Activated T-helper 2 cell treated with anti-CD3 and anti-CD28 coated beads, Interferon-gamma antibody, Interleukin-2, Interleukin-4, amounts not matched to agents 10 μg/mL and 5 μg/mL and 100 μg/mL, durations not matched to agents 14 hours and 24 hours and 36 hours (primary cell): ENCODE measurements around the gene PLA2G2C. TPM values are rescaled to one million over a fixed set of nuclear protein-coding genes. Genes with fewer than 3 reads are reported as not detected.

Experiments
- DNase-seq: peaks from one replicate; pipeline ENCODE4 v3.0.0; 2021; ENCODE audit warnings: low spot score
- H3K27ac Mint-ChIP-seq: one replicate; pipeline ENCODE4 v1.8.0; 2021; ENCODE audit warnings: mixed read lengths
- H3K27me3 Mint-ChIP-seq: one replicate; pipeline ENCODE4 v1.8.0; 2021; ENCODE audit warnings: low read depth, mixed read lengths
- H3K36me3 Mint-ChIP-seq: one replicate; pipeline ENCODE4 v1.8.0; 2021; ENCODE audit warnings: low read depth, mixed read lengths
- H3K4me1 Mint-ChIP-seq: one replicate; pipeline ENCODE4 v1.8.0; 2021; ENCODE audit warnings: low read depth, mixed read lengths
- H3K4me3 Mint-ChIP-seq: one replicate; pipeline ENCODE4 v1.8.0; 2021; ENCODE audit warnings: low read depth, mild to moderate bottlenecking, moderate library complexity, mixed read lengths
- H3K9me3 Mint-ChIP-seq: one replicate; pipeline ENCODE4 v1.8.0; 2021; ENCODE audit warnings: mixed read lengths
- intact Hi-C: fragments of 100-400 bp; cut with micrococcal nuclease; formaldehyde crosslinking; loops from one replicate; pipeline ENCODE4 v1.15.1; 2023
- total RNA-seq: library from RNA; stranded (reverse); gene quantifications from 2 replicates; pipeline ENCODE4 v1.2.3, GENCODE V29; 2022

PLA2G2C gene
- total RNA-seq, 1 donor from 2014 or later, result 0.30 TPM

GRCh38 chr1:20198918-20199317 is 12.6 kb upstream of the PLA2G2C start:
- Mint-ChIP-seq H3K4me1 (no peaks in the 10 kb centered on the region), H3K4me3 (no peak overlapping the region), H3K27ac (no peak overlapping the region), H3K9me3 (no peaks in the 10 kb centered on the region), H3K27me3 (peaks cover 41% of the 10 kb centered on the region), H3K36me3 (no peaks in the 10 kb centered on the region)
- DNase-seq, result no peak
- intact Hi-C loops, result no loop called here

GRCh38 chr1:20198296-20198695 is 12.0 kb upstream of the PLA2G2C start:
- DNase-seq, result no peak
- Mint-ChIP-seq H3K27ac (no peak overlapping the region), H3K27me3 (peaks cover 38% of the 10 kb centered on the region), H3K4me1 (no peaks in the 10 kb centered on the region), H3K36me3 (no peaks in the 10 kb centered on the region), H3K9me3 (no peaks in the 10 kb centered on the region), H3K4me3 (no peak overlapping the region)
- intact Hi-C loops, result no loop called here

GRCh38 chr1:20197329-20197791 is 11.0 kb upstream of the PLA2G2C start:
- H3K9me3 Mint-ChIP-seq, result no peaks in the 10 kb centered on the region
- H3K27me3 Mint-ChIP-seq, result peaks cover 43% of the 10 kb centered on the region
- intact Hi-C loops, result loop anchor here (2.0 kb wide), 1 partner anchor 223 kb away; no protein-coding TSS in a partner anchor

GRCh38 chr1:20195462-20195780 is 9.1 kb upstream of the PLA2G2C start:
- Mint-ChIP-seq H3K27me3 (peaks cover 47% of the 10 kb centered on the region), H3K36me3 (no peaks in the 10 kb centered on the region), H3K9me3 (no peaks in the 10 kb centered on the region), H3K4me1 (no peaks in the 10 kb centered on the region), H3K4me3 (no peak overlapping the region), H3K27ac (no peak overlapping the region)
- intact Hi-C loops, result loop anchor here (1.0 kb wide), 2 partner anchors 30 to 277 kb away; no protein-coding TSS in a partner anchor
- DNase-seq, result no peak

More at GRCh38 chr1:20197329-20197791, 11.0 kb upstream of the PLA2G2C start:
- Mint-ChIP-seq H3K27ac (no peak overlapping the region), H3K36me3 (no peaks in the 10 kb centered on the region), H3K4me3 (no peak overlapping the region), H3K4me1 (no peaks in the 10 kb centered on the region)
- DNase-seq, result no peak

- DNase-seq, result peak; percentile 50
- Mint-ChIP-seq H3K9me3 (no peaks in the 10 kb centered on the region), H3K36me3 (no peaks in the 10 kb centered on the region), H3K4me3 (no peak overlapping the region), H3K4me1 (no peaks in the 10 kb centered on the region), H3K27me3 (peaks cover 47% of the 10 kb centered on the region), H3K27ac (no peak overlapping the region)
- intact Hi-C loops, result loop anchor here (1.0 kb wide), 2 partner anchors 30 to 277 kb away; no protein-coding TSS in a partner anchor
Measured at GRCh38 chr1:20194757-20195461, 8.6 kb upstream of the PLA2G2C start.

- DNase-seq, result no peak
- Mint-ChIP-seq H3K36me3 (no peaks in the 10 kb centered on the region), H3K9me3 (no peaks in the 10 kb centered on the region), H3K27ac (no peak overlapping the region), H3K4me3 (no peak overlapping the region), H3K4me1 (no peaks in the 10 kb centered on the region), H3K27me3 (peaks cover 50% of the 10 kb centered on the region)
- intact Hi-C loops, result no loop called here
Measured at GRCh38 chr1:20194224-20194623, 7.9 kb upstream of the PLA2G2C start.

- Mint-ChIP-seq H3K27me3 (peaks cover 56% of the 10 kb centered on the region), H3K27ac (no peak overlapping the region), H3K36me3 (no peaks in the 10 kb centered on the region), H3K4me3 (no peak overlapping the region), H3K4me1 (peaks cover 8% of the 10 kb centered on the region), H3K9me3 (no peaks in the 10 kb centered on the region)
- intact Hi-C loops, result no loop called here
- no peak for DNase-seq
Measured at GRCh38 chr1:20192871-20193411, 6.6 kb upstream of the PLA2G2C start.

- no peaks in the 10 kb centered on the region for H3K36me3 Mint-ChIP-seq
- H3K9me3 Mint-ChIP-seq, result no peaks in the 10 kb centered on the region
- H3K4me1 Mint-ChIP-seq, result peaks cover 14% of the 10 kb centered on the region
- intact Hi-C loops, result no loop called here
- no peak for DNase-seq
- H3K27ac Mint-ChIP-seq, result no peak overlapping the region
- no peak overlapping the region for H3K4me3 Mint-ChIP-seq
- H3K27me3 Mint-ChIP-seq, result peaks cover 55% of the 10 kb centered on the region
Measured at GRCh38 chr1:20192364-20192763, 6.0 kb upstream of the PLA2G2C start.

GRCh38 chr1:20191266-20191825 is 5.0 kb upstream of the PLA2G2C start:
- Mint-ChIP-seq H3K36me3 (no peaks in the 10 kb centered on the region), H3K27ac (no peak overlapping the region), H3K27me3 (peaks cover 53% of the 10 kb centered on the region), H3K9me3 (no peaks in the 10 kb centered on the region), H3K4me1 (peaks cover 23% of the 10 kb centered on the region), H3K4me3 (no peak overlapping the region)
- intact Hi-C loops, result no loop called here
- DNase-seq, result no peak

- peaks cover 25% of the 10 kb centered on the region for H3K4me1 Mint-ChIP-seq
- no peaks in the 10 kb centered on the region for H3K9me3 Mint-ChIP-seq
- no peaks in the 10 kb centered on the region for H3K36me3 Mint-ChIP-seq
- intact Hi-C loops, result no loop called here
- no peak overlapping the region for H3K27ac Mint-ChIP-seq
- no peak for DNase-seq
- peaks cover 53% of the 10 kb centered on the region for H3K27me3 Mint-ChIP-seq
- no peak overlapping the region for H3K4me3 Mint-ChIP-seq
Measured at GRCh38 chr1:20190256-20191160, 4.2 kb upstream of the PLA2G2C start.

GRCh38 chr1:20189664-20190063 is 3.3 kb upstream of the PLA2G2C start:
- Mint-ChIP-seq H3K9me3 (no peaks in the 10 kb centered on the region), H3K27ac (no peak overlapping the region), H3K4me3 (no peak overlapping the region), H3K27me3 (peaks cover 49% of the 10 kb centered on the region), H3K36me3 (no peaks in the 10 kb centered on the region), H3K4me1 (peaks cover 31% of the 10 kb centered on the region)
- intact Hi-C loops, result no loop called here
- DNase-seq, result no peak

- Mint-ChIP-seq H3K27me3 (peaks cover 47% of the 10 kb centered on the region), H3K9me3 (no peaks in the 10 kb centered on the region), H3K4me1 (peaks cover 38% of the 10 kb centered on the region), H3K4me3 (no peak overlapping the region), H3K27ac (no peak overlapping the region), H3K36me3 (no peaks in the 10 kb centered on the region)
- intact Hi-C loops, result no loop called here
- DNase-seq, result no peak
Measured at GRCh38 chr1:20188455-20188817, 2.1 kb upstream of the PLA2G2C start.
